ENCODE measurements around the gene RAD51AP1. TPM values are rescaled to one million over a fixed set of nuclear protein-coding genes. Genes with fewer than 3 reads are reported as not detected.

RAD51AP1 gene
- total RNA-seq, 1 donor: 2.2 TPM

DNA sequence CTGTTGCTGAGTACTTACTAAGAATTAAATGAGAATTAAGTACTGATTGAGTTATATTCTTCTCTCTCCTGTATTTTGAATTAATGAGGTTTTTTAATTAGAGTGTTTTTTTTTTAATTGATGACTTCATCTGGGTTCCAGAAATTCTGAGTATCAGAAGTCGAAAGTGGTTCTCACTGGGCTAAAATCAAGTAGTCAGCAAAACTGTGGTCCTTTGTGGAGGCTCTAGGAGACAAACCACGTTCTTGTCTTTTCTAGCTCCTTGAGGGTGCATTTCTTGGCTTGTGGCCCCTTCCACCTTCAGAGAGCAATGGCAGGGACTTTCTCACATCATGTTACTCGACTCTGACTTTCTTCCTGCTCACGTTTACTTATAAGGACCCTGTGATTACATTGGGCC, 15.3 kb downstream of the RAD51AP1 start:
- H3K27me3 ChIP-seq (ENCODE audit: insufficient read depth, low read length): no peaks in the 10 kb centered on the region
- H3K4me3 ChIP-seq (ENCODE audit: insufficient read depth, low read length): no peak overlapping the region
- H3K4me2 ChIP-seq (ENCODE audit: insufficient read depth, low read length): no peak overlapping the region
- no peaks in the 10 kb centered on the region for H3K79me2 ChIP-seq (ENCODE audit: insufficient read depth, low read length)
- H4K20me1 ChIP-seq (ENCODE audit: insufficient read depth, low read length): no peaks in the 10 kb centered on the region
- H3K9me3 ChIP-seq (ENCODE audit: low read depth, low read length): no peaks in the 10 kb centered on the region
- TF ChIP-seq, protein P1, sequence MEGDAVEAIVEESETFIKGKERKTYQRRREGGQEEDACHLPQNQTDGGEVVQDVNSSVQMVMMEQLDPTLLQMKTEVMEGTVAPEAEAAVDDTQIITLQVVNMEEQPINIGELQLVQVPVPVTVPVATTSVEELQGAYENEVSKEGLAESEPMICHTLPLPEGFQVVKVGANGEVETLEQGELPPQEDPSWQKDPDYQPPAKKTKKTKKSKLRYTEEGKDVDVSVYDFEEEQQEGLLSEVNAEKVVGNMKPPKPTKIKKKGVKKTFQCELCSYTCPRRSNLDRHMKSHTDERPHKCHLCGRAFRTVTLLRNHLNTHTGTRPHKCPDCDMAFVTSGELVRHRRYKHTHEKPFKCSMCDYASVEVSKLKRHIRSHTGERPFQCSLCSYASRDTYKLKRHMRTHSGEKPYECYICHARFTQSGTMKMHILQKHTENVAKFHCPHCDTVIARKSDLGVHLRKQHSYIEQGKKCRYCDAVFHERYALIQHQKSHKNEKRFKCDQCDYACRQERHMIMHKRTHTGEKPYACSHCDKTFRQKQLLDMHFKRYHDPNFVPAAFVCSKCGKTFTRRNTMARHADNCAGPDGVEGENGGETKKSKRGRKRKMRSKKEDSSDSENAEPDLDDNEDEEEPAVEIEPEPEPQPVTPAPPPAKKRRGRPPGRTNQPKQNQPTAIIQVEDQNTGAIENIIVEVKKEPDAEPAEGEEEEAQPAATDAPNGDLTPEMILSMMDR (IDR thresholded peaks at IDR 0.05; ENCODE audit: extremely low read depth, low read depth, low read length): no peak
- DNase-seq (ENCODE audit: insufficient read length, low spot score, missing footprints): no peak
- no peak overlapping the region for H2AFZ ChIP-seq (ENCODE audit: low read length)
- H3K27ac ChIP-seq (ENCODE audit: low read depth, low read length): no peak overlapping the region
- H3K36me3 ChIP-seq (ENCODE audit: insufficient read depth, low read length): peaks cover 3% of the 10 kb centered on the region
- no peaks in the 10 kb centered on the region for H3K4me1 ChIP-seq (ENCODE audit: insufficient read depth, low read length)

DNA sequence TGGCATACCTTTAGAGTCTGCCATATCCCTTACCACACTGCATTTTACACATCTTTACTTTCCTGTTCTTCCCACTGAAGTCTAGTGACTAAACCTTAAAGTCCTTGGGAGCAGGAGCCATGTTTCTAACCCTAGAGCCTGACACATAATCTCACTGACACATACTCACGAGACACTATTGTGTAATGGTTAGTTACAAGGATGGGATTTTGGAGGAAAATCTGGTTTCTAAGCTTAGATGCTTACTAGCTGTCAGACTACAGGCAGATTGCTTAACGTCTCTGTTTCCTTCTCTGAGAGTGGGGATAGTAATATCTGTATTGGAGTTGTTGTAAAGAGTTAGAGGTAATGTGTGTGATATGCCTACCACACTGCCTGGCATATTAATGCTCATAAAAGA, 17.1 kb downstream of the RAD51AP1 start:
- Histone ChIP-seq H3K36me3 (ENCODE audit: insufficient read depth, low read length) (peaks cover 3% of the 10 kb centered on the region), H3K79me2 (ENCODE audit: insufficient read depth, low read length) (no peaks in the 10 kb centered on the region), H3K27ac (ENCODE audit: low read depth, low read length) (no peak overlapping the region), H2AFZ (ENCODE audit: low read length) (peak overlapping the region; percentile 48), H3K27me3 (ENCODE audit: insufficient read depth, low read length) (no peaks in the 10 kb centered on the region), H3K4me1 (ENCODE audit: insufficient read depth, low read length) (no peaks in the 10 kb centered on the region), H3K4me2 (ENCODE audit: insufficient read depth, low read length) (no peak overlapping the region), H4K20me1 (ENCODE audit: insufficient read depth, low read length) (no peaks in the 10 kb centered on the region), H3K9me3 (ENCODE audit: low read depth, low read length) (no peaks in the 10 kb centered on the region), H3K4me3 (ENCODE audit: insufficient read depth, low read length) (no peak overlapping the region)
- TF ChIP-seq, protein P1 (IDR thresholded peaks at IDR 0.05; ENCODE audit: extremely low read depth, low read depth, low read length): no peak
- no peak for DNase-seq (ENCODE audit: insufficient read length, low spot score, missing footprints)

DNA sequence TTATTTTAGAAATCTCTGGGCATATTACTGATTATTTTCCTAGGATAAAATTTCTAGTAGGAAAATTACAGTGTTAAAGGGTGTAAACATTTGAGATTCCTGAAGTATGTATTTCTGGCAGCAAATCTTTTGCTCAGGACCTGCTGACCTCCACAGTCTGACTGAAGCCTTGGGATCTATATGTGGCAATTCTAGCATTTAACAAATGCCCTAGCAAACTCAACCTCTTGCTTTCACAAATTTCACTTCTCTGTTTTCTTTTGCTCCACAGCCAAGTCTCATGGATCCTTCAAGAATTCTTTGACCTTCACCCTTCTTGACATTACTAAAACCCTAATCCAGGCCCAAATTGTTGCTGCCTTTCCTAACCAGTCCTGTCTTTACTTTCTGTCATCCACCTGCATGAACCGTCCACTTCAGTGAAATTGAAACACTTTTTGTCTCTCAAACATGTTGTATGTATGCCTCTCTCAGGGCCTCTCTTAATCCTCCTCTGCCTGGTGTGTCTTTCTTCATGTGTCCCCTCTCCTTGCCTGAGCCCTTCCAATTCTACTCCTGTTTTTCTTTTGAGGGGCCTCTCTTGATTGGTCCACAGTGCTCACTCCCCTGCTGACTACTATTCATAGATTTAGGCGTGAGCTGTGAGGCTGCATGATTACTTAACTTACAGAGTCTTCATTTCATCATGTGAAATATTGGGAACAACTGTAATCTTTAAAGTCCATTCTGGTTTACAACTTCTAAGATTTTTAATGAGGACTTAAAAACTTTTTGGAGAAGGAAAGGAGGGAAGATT, 18.2 kb downstream of the RAD51AP1 start:
- no peak for DNase-seq (ENCODE audit: insufficient read length, low spot score, missing footprints)
- H3K4me3 ChIP-seq (ENCODE audit: insufficient read depth, low read length): no peak overlapping the region
- H3K4me1 ChIP-seq (ENCODE audit: insufficient read depth, low read length): no peaks in the 10 kb centered on the region
- H2AFZ ChIP-seq (ENCODE audit: low read length): no peak overlapping the region
- no peaks in the 10 kb centered on the region for H3K9me3 ChIP-seq (ENCODE audit: low read depth, low read length)
- peaks cover 3% of the 10 kb centered on the region for H3K36me3 ChIP-seq (ENCODE audit: insufficient read depth, low read length)
- H3K4me2 ChIP-seq (ENCODE audit: insufficient read depth, low read length): no peak overlapping the region
- no peaks in the 10 kb centered on the region for H3K79me2 ChIP-seq (ENCODE audit: insufficient read depth, low read length)
- no peaks in the 10 kb centered on the region for H3K27me3 ChIP-seq (ENCODE audit: insufficient read depth, low read length)
- TF ChIP-seq, protein P1 (IDR thresholded peaks at IDR 0.05; ENCODE audit: extremely low read depth, low read depth, low read length): no peak
- H3K27ac ChIP-seq (ENCODE audit: low read depth, low read length): no peak overlapping the region
- H4K20me1 ChIP-seq (ENCODE audit: insufficient read depth, low read length): no peaks in the 10 kb centered on the region

DNA sequence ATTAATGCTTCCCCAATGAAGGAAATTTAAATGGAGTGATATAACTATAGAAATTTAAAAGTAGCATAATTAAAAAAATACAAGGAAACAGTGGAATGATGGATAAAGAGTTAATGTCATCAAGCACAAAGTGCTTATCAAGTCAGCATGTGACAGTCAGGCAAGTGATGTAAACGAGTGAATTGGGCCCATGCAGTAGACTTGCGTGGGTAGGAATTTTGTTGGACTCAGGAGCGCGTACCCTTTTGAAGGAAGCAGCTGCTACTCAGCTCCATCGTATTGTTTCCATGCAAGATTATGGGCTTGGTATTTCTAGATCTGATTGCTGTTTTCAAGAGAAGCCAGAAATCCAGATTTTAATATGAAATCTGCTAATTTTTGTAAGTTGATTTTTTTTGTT, 18.9 kb downstream of the RAD51AP1 start:
- H3K27me3 ChIP-seq (ENCODE audit: insufficient read depth, low read length): no peaks in the 10 kb centered on the region
- no peaks in the 10 kb centered on the region for H3K4me1 ChIP-seq (ENCODE audit: insufficient read depth, low read length)
- H2AFZ ChIP-seq (ENCODE audit: low read length): no peak overlapping the region
- no peak overlapping the region for H3K4me2 ChIP-seq (ENCODE audit: insufficient read depth, low read length)
- TF ChIP-seq, protein P1 (IDR thresholded peaks at IDR 0.05; ENCODE audit: extremely low read depth, low read depth, low read length): no peak
- no peaks in the 10 kb centered on the region for H3K9me3 ChIP-seq (ENCODE audit: low read depth, low read length)
- DNase-seq (ENCODE audit: insufficient read length, low spot score, missing footprints): no peak
- H3K27ac ChIP-seq (ENCODE audit: low read depth, low read length): no peak overlapping the region
- no peak overlapping the region for H3K4me3 ChIP-seq (ENCODE audit: insufficient read depth, low read length)
- no peaks in the 10 kb centered on the region for H3K79me2 ChIP-seq (ENCODE audit: insufficient read depth, low read length)
- H4K20me1 ChIP-seq (ENCODE audit: insufficient read depth, low read length): no peaks in the 10 kb centered on the region
- H3K36me3 ChIP-seq (ENCODE audit: insufficient read depth, low read length): peaks cover 3% of the 10 kb centered on the region
